Measurements from ENCODE around the gene DCTD.

DNA sequence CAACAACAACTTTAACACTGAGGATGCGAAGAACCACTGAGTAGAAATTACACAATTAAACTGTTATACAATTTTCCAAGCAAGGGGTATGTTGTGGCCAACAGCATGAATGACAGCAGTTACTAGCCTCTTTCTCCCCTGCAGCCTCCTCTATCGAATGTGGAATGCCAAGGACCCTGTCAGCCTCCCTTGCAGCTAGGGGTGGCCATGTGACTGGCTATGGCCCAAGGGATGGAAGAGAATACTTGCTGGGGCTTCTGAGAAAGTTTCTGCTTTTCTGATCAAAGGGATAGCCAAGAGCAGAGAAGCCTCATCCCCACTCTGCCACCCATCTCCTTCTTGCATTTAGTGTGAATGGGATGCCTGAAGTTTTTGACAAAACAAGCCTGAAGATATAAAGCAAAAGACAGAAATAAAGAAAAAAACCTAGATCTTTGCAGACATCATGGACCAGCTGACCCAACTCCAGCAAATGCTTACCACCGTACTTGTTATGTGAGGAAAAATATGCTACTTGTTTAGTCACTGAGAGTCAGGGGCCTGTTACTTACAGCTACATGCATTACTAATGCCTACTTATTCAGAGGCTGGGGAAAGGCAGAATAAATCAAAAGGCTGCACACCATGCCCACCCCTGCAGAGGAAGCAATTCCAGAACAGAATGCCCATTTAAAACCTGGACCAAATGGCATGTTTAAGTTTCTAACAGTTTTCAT lies 32.0 kb downstream of the DCTD start:
- no peak for TF ChIP-seq POLR2AphosphoS5 (IDR thresholded peaks at IDR 0.05; ENCODE audit: low read depth, low read length)
- TF ChIP-seq POLR2A (IDR thresholded peaks at IDR 0.05; ENCODE audit: low read depth, low read length): no peak
- no peak for TF ChIP-seq TAF1 (IDR thresholded peaks at IDR 0.05; ENCODE audit: low read depth, low read length)
- TF ChIP-seq POU2F2 (IDR thresholded peaks at IDR 0.05; ENCODE audit: low read depth, low read length): no peak
- no peak for TF ChIP-seq PAX5 (IDR thresholded peaks at IDR 0.05; ENCODE audit: insufficient read depth, low read length, severe bottlenecking)
- TF ChIP-seq SPI1 (IDR thresholded peaks at IDR 0.05; ENCODE audit: low read depth, low read length): no peak

Measured in GM12891 (cell line).